Hindlimb muscle (tissue), 1 donor: Measurements from ENCODE around the gene SRPK2. TPM values are rescaled to one million over a fixed set of nuclear protein-coding genes. Genes with fewer than 3 reads are reported as not detected.
"Not testable (repeated sequence)": the region's sequence is repeated elsewhere in the genome, so short reads cannot be mapped to it uniquely, and the experiment has no call there.

Experiments
- DNase-seq: peaks from one replicate; pipeline ENCODE4 v3.0.0-alpha.2; 2013
- polyA plus RNA-seq: library from polyadenylated mRNA; unstranded; fragments of 120-200 nt; gene quantifications from one replicate; pipeline ENCODE4 v1.2.1, GENCODE V29; 2013; ENCODE audit not compliant: insufficient read length

The SRPK2 gene
- polyA plus RNA-seq, 1 donor, result 34.6 TPM

- DNase-seq, result no peak
These were observed 51.2 kb downstream of the SRPK2 start for GRCh38 chr7:105337529-105337928.

- no peak for DNase-seq
These were observed 52.7 kb downstream of the SRPK2 start for GRCh38 chr7:105336009-105336408.

GRCh38 chr7:105332661-105333060 lies 56.1 kb downstream of the SRPK2 start:
- DNase-seq, result not testable (repeated sequence)

GRCh38 chr7:105330526-105330925 lies 58.2 kb downstream of the SRPK2 start:
- DNase-seq, result no peak

- DNase-seq, result no peak
These were observed 61.5 kb downstream of the SRPK2 start for GRCh38 chr7:105327201-105327600.

- DNase-seq, result no peak
These were observed 63.4 kb downstream of the SRPK2 start for GRCh38 chr7:105325216-105325904.

GRCh38 chr7:105324606-105325005 lies 64.1 kb downstream of the SRPK2 start:
- not testable (repeated sequence) for DNase-seq

- DNase-seq, result no peak
These were observed 65.4 kb downstream of the SRPK2 start for GRCh38 chr7:105323366-105323765.

- DNase-seq, result peak; percentile 27
These were observed 66.0 kb downstream of the SRPK2 start for GRCh38 chr7:105322655-105323277.

- DNase-seq, result no peak
These were observed 66.8 kb downstream of the SRPK2 start for GRCh38 chr7:105321754-105322455.

- no peak for DNase-seq
These were observed 67.8 kb downstream of the SRPK2 start for GRCh38 chr7:105320896-105321295.

- no peak for DNase-seq
These were observed 69.1 kb downstream of the SRPK2 start for GRCh38 chr7:105319578-105319977.

- DNase-seq, result no peak
These were observed 72.0 kb downstream of the SRPK2 start for GRCh38 chr7:105316578-105317344.

GRCh38 chr7:105315357-105315756 lies 73.4 kb downstream of the SRPK2 start:
- DNase-seq, result no peak

GRCh38 chr7:105309235-105310169 lies 79.2 kb downstream of the SRPK2 start:
- DNase-seq, result no peak

- no peak for DNase-seq
These were observed 81.5 kb downstream of the SRPK2 start for GRCh38 chr7:105307163-105307672.

- DNase-seq, result no peak
These were observed 82.4 kb downstream of the SRPK2 start for GRCh38 chr7:105306298-105306748.

GRCh38 chr7:105305633-105306032 lies 83.1 kb downstream of the SRPK2 start:
- no peak for DNase-seq

GRCh38 chr7:105304040-105304895 lies 84.5 kb downstream of the SRPK2 start:
- DNase-seq, result no peak

- DNase-seq, result not testable (repeated sequence)
These were observed 88.1 kb downstream of the SRPK2 start for GRCh38 chr7:105300587-105300986.
